Measurements from ENCODE around the gene WIZ.

WIZ gene

DNA sequence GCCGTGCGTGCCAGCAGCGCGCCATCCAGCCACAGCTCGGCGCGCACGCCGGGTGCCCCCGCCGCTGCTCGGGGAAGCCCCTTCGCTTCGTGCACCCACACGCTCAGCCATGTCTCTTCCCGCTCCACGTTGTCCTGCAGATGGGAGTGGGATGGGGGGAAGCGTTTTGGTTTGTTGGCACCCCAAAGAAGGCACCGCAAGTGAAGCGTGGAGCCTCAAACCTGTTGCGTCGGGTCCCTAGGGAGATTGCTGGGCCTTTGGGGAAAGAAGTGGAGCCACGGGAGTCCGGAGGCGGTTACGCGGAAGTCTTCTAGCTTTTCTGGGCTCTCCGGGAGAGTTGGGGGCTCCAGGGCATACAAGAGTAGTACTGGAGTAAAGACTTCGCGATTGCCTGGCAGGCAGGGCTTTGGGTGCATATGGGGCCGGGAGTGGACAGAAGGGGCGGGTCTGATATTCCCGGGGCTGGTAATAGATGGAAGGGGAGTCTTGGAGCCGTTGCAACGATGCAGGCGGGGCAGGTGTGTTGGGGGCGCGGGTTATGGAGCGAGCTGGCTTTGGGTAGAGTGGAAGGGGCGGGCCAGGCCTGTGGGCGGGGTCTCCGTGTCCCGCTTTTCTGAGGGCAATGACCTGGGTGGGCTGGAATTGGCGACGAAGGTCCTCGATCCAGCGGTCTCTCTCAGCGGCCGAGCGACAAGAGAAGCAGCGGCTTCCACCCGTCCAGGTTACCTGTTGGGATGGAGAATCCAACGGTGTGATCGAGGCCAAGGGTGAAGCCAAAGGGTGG is 8.1 kb upstream of the WIZ start:
- DNase-seq (ENCODE audit: low read depth): no peak
- TF ChIP-seq, protein P1, sequence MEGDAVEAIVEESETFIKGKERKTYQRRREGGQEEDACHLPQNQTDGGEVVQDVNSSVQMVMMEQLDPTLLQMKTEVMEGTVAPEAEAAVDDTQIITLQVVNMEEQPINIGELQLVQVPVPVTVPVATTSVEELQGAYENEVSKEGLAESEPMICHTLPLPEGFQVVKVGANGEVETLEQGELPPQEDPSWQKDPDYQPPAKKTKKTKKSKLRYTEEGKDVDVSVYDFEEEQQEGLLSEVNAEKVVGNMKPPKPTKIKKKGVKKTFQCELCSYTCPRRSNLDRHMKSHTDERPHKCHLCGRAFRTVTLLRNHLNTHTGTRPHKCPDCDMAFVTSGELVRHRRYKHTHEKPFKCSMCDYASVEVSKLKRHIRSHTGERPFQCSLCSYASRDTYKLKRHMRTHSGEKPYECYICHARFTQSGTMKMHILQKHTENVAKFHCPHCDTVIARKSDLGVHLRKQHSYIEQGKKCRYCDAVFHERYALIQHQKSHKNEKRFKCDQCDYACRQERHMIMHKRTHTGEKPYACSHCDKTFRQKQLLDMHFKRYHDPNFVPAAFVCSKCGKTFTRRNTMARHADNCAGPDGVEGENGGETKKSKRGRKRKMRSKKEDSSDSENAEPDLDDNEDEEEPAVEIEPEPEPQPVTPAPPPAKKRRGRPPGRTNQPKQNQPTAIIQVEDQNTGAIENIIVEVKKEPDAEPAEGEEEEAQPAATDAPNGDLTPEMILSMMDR (conservative IDR thresholded peaks at IDR 0.05; ENCODE audit: low read depth, low read length): no peak
- no peak overlapping the region for H3K4me3 ChIP-seq (ENCODE audit: low read length)

DNA sequence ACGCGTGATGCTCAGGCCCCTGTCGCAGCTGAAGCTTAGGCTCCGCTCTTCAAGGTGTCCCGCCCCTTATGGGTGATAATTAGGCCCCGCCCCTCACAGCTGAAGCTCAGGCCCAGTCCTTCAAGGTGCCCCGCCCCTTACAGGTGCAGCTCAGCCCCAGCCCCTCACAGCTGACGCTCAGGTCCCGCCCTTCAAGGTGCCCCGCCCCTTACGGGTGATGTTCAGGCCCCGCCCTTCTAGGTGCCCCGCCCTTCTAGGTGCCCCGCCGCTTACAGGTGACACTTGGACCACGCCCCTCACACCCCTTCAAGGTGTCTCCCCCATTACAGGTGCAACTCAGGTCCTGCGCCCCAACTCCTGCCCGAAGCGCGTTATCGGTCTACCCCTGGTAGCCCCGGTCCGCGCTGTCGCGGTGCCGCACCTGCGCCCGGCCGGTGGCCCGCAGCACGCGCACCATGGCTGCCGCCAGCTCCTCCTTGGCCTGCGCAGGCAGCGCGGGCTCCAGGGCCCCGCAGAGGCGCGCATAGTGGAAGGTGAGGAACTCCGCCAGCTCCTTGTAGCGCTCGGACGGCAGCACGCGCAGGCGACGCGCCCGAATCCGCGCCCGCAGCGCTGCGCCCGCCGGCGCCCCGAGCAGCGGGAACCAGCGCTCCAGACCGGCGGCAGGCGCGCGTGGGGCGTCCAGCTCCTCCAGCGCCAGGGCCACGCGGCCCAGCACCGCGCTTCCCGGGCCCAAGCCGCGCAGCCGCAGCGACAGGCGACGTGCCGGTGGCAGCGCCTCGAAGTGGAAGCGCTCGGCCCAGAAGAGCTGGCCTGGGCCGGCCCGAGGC is 7.3 kb upstream of the WIZ start:
- TF ChIP-seq, protein P1 (conservative IDR thresholded peaks at IDR 0.05; ENCODE audit: low read depth, low read length): no peak
- DNase-seq (ENCODE audit: low read depth): no peak
- H3K4me3 ChIP-seq (ENCODE audit: low read length): no peak overlapping the region

DNA sequence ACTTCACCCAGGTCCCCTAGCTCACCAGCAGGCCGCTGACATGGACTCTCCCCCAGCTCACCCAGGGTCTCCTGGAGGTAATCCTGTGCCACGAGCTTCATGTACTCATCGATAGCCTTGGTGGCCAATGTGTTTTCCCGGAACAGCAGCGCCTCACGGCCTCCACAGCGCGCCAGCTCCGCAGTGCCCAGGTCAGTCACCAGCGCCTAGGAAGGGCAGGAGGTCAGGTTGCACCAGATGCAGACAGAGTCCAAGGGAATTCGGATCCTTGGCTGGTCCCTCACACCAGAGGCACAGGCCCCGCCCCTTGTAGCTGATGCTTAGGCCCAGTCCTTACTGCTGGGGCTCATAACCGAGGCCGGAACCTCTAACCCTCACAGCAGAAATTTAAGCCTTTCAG is 6.7 kb upstream of the WIZ start:
- no peak overlapping the region for H3K4me3 ChIP-seq (ENCODE audit: low read length)
- DNase-seq (ENCODE audit: low read depth): no peak
- TF ChIP-seq, protein P1 (conservative IDR thresholded peaks at IDR 0.05; ENCODE audit: low read depth, low read length): no peak

DNA sequence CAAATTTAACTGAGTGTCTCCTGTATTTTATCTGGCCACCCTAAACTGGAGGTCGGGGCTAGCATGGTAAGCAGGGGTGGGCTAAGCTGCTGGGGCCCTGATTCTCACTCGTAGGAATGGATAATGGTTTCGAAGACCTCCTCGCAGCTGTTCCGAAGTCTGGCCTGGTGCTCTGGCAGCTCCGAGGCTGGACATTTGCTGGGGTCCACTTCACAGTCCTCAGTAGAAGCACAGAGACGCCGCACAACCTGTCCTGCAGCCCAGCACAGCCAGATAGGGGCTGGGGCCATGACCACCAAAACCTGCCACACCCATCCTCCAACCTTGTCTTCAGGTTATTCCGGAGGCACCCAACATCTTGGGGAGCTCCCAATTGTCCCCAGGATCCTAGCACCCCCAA is 6.2 kb upstream of the WIZ start:
- TF ChIP-seq, protein P1 (conservative IDR thresholded peaks at IDR 0.05; ENCODE audit: low read depth, low read length): no peak
- DNase-seq (ENCODE audit: low read depth): no peak

DNA sequence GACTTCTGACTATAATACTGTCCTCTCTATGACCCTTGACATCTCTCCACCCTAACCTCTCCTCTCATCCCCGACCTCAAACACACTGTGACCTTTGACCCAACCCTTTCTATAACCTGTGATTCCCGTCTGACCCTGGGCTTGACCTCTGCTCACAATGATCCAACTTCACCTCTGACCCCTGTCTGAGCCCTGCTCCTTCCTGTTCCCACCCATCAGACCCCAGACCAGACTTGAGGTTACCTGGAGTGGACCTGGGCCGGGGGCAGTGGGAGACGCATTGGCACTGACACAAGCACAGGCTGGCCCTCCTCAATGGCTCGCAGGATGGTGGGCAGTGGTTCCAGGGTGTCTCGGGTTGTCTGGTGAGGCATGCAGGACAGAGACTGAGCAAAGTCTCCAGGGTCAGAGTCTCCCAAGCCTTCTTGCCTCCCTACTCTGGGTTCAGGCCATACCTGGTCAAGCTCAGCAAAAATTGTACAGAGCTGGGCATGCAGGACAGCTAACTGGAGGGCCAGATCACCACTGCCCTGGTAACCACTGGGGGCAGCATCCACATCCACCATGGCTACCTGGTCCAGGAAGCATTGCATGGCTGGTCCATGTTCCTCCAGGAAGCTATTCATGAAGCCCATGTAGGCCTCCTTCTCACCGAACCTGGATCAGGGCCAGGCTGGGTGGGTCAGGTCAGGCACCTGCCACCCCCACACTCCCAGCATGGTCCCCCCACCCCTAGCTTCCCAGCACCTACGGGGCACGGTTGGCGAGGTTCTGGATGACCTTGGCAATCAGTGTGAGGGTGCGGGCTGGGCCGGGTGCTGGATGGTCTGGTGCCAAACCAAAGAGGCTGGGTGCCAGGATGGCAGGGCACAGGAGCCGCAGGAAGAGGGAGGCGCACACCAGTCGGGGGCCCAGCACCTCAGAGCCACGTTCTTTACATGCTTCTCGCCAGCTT is 4.4 kb upstream of the WIZ start:
- no peak overlapping the region for H3K4me3 ChIP-seq (ENCODE audit: low read length)
- TF ChIP-seq, protein P1 (conservative IDR thresholded peaks at IDR 0.05; ENCODE audit: low read depth, low read length): peak; percentile 36
- DNase-seq (ENCODE audit: low read depth): no peak

More for the DNA sequence above, 6.2 kb upstream of the WIZ start:
- H3K4me3 ChIP-seq (ENCODE audit: low read length): no peak overlapping the region

DNA sequence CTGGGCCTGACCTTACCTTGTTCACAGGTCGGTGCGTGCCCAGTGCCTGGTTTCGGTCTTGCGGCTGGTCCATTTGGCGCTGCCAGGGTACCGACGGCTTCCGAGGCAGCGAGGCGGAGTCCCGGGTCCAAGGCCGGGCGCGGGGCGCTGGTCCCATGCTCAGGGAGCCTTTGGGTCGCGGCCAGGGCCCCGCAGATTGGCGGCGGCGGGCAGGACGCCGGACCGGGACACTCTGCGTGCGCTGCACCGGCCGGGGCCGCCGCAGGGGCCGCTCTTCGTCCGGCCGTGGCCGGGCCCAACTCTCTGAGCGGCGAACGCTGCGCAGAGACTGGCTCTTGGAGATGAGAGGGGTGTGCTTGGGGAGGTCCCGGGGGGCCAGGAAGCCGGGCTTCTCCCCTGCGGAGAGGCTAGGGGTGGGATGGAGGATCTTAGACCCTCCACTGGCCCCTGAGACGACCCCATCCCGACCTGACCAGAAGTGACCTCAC is 3.4 kb upstream of the WIZ start:
- peak overlapping the region; percentile 37 for H3K4me3 ChIP-seq (ENCODE audit: low read length)
- no peak for DNase-seq (ENCODE audit: low read depth)
- TF ChIP-seq, protein P1 (conservative IDR thresholded peaks at IDR 0.05; ENCODE audit: low read depth, low read length): peak; percentile 22
